LHCN-M2 (cell line): ENCODE data around the gene PRR15L. TPM values are rescaled to one million over a fixed set of nuclear protein-coding genes. Genes with fewer than 3 reads are reported as not detected.
A peak's percentile ranks its signal among the peaks of the same experiment; 100 is the strongest.

Source experiments
- DNase-seq: peaks from one replicate; pipeline ENCODE4 v3.0.0-alpha.2; 2012; ENCODE audit warnings: low read depth
- total RNA-seq: library from RNA; depleted of rRNA; stranded (reverse); fragments of >200 nt; gene quantifications from 2 replicates; pipeline ENCODE4 v1.2.3, GENCODE V29; 2014

PRR15L gene
- total RNA-seq, 1 experiment from 2014 or later = not detected

GRCh38 chr17:47989159-47989558, 31.5 kb upstream of the PRR15L start:
- DNase-seq = no peak

GRCh38 chr17:47988445-47988844, 30.8 kb upstream of the PRR15L start:
- DNase-seq = peak; percentile 23

- DNase-seq = no peak
Observed at GRCh38 chr17:47987240-47987835, 29.7 kb upstream of the PRR15L start.

GRCh38 chr17:47986520-47986919, 28.8 kb upstream of the PRR15L start:
- DNase-seq = no peak

GRCh38 chr17:47983492-47984223, 26.0 kb upstream of the PRR15L start:
- no peak for DNase-seq

- no peak for DNase-seq
Observed at GRCh38 chr17:47982645-47983390, 25.1 kb upstream of the PRR15L start.

GRCh38 chr17:47982091-47982617, 24.5 kb upstream of the PRR15L start:
- no peak for DNase-seq

- DNase-seq = no peak
Observed at GRCh38 chr17:47981462-47981861, 23.8 kb upstream of the PRR15L start.

GRCh38 chr17:47980541-47980940, 22.9 kb upstream of the PRR15L start:
- no peak for DNase-seq

GRCh38 chr17:47978324-47978723, 20.6 kb upstream of the PRR15L start:
- peak; percentile 47 for DNase-seq

- DNase-seq = no peak
Observed at GRCh38 chr17:47975823-47976205, 18.1 kb upstream of the PRR15L start.

- no peak for DNase-seq
Observed at GRCh38 chr17:47975189-47975822, 17.6 kb upstream of the PRR15L start.

- DNase-seq = no peak
Observed at GRCh38 chr17:47973541-47973940, 15.9 kb upstream of the PRR15L start.

GRCh38 chr17:47970725-47971499, 13.2 kb upstream of the PRR15L start, which contains the start of gene CDK5RAP3:
Gene CDK5RAP3 (plus strand): TSS chr17:47971113. CDS start chr17:47971147, 34 bp downstream.
- DNase-seq = peak; percentile 99

GRCh38 chr17:47969930-47970724, 12.4 kb upstream of the PRR15L start:
- no peak for DNase-seq

- no peak for DNase-seq
Observed at GRCh38 chr17:47968836-47969235, 11.2 kb upstream of the PRR15L start.

- peak; percentile 84 for DNase-seq
Observed at GRCh38 chr17:47967607-47968252, 10.0 kb upstream of the PRR15L start.

- no peak for DNase-seq
Observed at GRCh38 chr17:47966079-47966519, 8.4 kb upstream of the PRR15L start.

- DNase-seq = no peak
Observed at GRCh38 chr17:47964856-47965255, 7.2 kb upstream of the PRR15L start.

- DNase-seq = no peak
Observed at GRCh38 chr17:47962901-47963300, 5.2 kb upstream of the PRR15L start.
